Nephron (organoid): Measurements from ENCODE around the gene AP5Z1.

Source experiments
- H3K27ac Mint-ChIP-seq, 3 experiments: 2 replicates each; pipeline ENCODE4 v1.8.0; 2020; ENCODE audit warnings: mixed read lengths in 3 of 3, mild to moderate bottlenecking in 2 of 3, moderate library complexity in 1 of 3
- H3K27me3 Mint-ChIP-seq: 2 replicates; pipeline ENCODE4 v1.8.0; 2021; ENCODE audit warnings: low read depth, mild to moderate bottlenecking, moderate library complexity, mixed read lengths
- H3K36me3 Mint-ChIP-seq: 2 replicates; pipeline ENCODE4 v1.8.0; 2020; ENCODE audit warnings: low read depth, mixed read lengths
- H3K4me1 Mint-ChIP-seq: 2 replicates; pipeline ENCODE4 v1.8.0; 2020; ENCODE audit warnings: mixed read lengths
- H3K4me3 Mint-ChIP-seq, 3 experiments: 2 replicates each; pipeline ENCODE4 v1.8.0; 2020; ENCODE audit warnings: mild to moderate bottlenecking in 3 of 3, mixed read lengths in 3 of 3, moderate library complexity in 2 of 3
- H3K9me3 Mint-ChIP-seq: 2 replicates; pipeline ENCODE4 v1.8.0; 2020; ENCODE audit warnings: mixed read lengths
- TF ChIP-seq, protein P1 (sequence below), 3 experiments: fragments of 200-600 bp; sonication (generic); IDR thresholded peaks; one replicate each; pipeline ENCODE4 v1.5.0; 2021; ENCODE audit warnings: antibody characterized with exemption in 3 of 3; ENCODE audit not compliant: unreplicated experiment in 3 of 3

The AP5Z1 gene

DNA sequence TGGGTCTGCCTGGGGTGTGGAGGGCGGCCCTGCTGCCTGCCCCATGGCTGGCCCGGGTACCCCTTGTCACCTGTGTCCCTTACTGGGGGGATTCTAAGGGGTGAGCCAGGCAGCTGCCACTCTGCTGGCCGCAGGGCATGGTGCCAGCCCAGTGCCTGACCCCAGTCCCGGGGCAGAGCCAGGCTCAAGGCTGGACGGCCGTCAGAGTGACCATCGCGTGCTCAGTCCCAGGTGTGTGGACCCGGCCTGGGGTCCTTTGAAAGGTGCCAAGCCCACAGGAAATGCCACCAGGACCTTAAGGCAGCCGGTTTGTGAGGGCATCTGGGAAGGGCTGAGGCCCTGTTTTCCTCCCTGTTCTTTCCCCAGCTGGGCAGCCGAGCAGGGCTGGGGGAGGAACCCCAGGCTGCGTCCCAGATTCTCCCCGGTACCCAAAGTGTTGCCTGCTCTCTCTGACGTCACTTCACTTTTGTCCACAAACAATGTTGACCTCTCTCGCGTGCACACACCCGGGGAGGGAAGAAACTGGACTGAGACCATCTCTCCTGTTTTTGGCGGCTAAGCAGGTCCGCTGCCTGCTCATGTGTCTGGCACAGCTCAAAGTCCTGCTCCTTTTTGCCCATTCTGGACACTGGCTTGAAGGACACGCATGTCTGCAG, 48.8 kb downstream of the AP5Z1 start:
- peaks cover 5% of the 10 kb centered on the region for H3K27me3 Mint-ChIP-seq
- TF ChIP-seq, protein P1, sequence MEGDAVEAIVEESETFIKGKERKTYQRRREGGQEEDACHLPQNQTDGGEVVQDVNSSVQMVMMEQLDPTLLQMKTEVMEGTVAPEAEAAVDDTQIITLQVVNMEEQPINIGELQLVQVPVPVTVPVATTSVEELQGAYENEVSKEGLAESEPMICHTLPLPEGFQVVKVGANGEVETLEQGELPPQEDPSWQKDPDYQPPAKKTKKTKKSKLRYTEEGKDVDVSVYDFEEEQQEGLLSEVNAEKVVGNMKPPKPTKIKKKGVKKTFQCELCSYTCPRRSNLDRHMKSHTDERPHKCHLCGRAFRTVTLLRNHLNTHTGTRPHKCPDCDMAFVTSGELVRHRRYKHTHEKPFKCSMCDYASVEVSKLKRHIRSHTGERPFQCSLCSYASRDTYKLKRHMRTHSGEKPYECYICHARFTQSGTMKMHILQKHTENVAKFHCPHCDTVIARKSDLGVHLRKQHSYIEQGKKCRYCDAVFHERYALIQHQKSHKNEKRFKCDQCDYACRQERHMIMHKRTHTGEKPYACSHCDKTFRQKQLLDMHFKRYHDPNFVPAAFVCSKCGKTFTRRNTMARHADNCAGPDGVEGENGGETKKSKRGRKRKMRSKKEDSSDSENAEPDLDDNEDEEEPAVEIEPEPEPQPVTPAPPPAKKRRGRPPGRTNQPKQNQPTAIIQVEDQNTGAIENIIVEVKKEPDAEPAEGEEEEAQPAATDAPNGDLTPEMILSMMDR (IDR thresholded peaks at IDR 0.05; ENCODE audit: unreplicated experiment in 3 of 3) = no peak
- H3K4me1 Mint-ChIP-seq = peaks cover 5% of the 10 kb centered on the region
- no peaks in the 10 kb centered on the region for H3K9me3 Mint-ChIP-seq
- no peak overlapping the region for H3K4me3 Mint-ChIP-seq
- H3K27ac Mint-ChIP-seq = no peak overlapping the region
- H3K36me3 Mint-ChIP-seq = no peaks in the 10 kb centered on the region

DNA sequence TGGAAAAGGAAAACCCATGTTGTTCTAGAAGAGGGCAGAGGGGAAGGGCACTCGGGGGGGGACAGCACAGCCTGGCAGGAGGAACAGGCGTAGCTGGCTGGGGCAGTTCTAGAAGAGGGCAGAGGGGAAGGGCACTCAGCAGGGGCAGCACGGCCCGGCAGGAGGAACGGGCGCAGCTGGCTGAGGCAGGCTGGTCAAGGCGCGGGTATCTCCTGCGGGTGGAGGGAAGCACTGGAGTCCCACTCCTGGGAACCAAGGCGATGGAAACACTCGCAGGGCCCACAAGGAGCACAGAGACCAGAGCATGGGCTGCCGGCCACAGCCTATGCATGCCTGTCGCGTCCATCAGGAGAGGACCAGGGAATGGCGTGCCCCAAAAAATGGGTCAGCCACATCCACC, 49.7 kb downstream of the AP5Z1 start:
- no peak overlapping the region for H3K4me3 Mint-ChIP-seq
- H3K4me1 Mint-ChIP-seq = no peaks in the 10 kb centered on the region
- no peaks in the 10 kb centered on the region for H3K9me3 Mint-ChIP-seq
- no peaks in the 10 kb centered on the region for H3K36me3 Mint-ChIP-seq
- peaks cover 5% of the 10 kb centered on the region for H3K27me3 Mint-ChIP-seq
- H3K27ac Mint-ChIP-seq = no peak overlapping the region
- TF ChIP-seq, protein P1 (IDR thresholded peaks at IDR 0.05; ENCODE audit: unreplicated experiment in 3 of 3) = no peak

DNA sequence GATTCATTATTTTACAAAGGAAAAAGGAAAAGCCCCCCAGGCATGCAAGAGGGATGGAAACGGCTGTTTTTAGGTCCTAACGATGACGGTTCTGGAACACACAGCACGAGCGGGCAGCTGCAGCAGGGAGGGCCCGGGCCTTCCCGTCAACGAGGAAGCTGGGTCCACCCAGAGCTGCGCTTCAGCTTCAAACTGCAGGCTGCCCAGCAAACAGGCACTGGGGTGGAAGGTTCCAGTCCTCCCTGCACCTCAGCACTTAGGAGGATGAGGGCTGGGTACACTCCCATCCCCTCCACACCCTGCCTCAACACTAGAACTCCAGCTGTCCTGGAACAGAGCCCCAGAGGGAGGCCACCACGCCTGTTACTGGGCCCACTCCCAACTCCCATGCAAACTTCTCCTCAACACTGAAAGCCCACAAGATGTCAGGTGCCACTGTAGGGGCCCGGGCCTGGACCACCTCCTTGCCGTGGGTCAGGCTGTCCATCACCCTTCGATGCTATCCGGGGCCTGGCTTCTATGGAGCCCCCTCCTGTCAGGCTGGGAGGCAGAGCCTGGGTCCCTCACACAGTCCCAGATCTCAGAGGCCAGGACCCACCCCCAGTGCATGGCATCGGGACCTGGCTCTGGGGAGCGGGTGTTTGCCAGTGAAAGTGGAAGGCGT, 53.4 kb downstream of the AP5Z1 start:
- Mint-ChIP-seq H3K27me3 (peaks cover 6% of the 10 kb centered on the region), H3K36me3 (no peaks in the 10 kb centered on the region), H3K4me1 (no peaks in the 10 kb centered on the region), H3K27ac (no peak overlapping the region), H3K9me3 (no peaks in the 10 kb centered on the region), H3K4me3 (no peak overlapping the region)
- TF ChIP-seq, protein P1 (IDR thresholded peaks at IDR 0.05; ENCODE audit: unreplicated experiment in 3 of 3) = no peak

DNA sequence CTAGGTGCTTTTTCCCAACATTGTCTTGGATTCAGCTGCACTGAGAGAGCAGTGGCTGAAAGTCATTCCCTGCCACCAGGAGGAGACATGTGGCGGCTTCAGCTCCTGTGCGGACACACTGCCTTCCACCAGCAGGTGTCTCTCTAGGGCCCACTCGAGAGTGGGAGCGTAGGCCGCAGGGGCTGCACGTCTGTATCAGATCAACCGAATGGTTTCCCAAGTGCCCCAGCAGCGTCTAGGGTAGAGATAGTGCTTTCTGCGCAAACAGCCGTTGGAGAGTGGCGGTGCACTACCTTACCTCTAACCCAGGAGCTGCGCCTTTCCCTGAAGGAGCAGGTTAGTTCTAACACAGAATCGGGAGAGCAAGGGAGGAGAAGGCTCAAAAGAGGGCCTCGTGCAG, 54.8 kb downstream of the AP5Z1 start:
- H3K36me3 Mint-ChIP-seq = no peaks in the 10 kb centered on the region
- no peaks in the 10 kb centered on the region for H3K9me3 Mint-ChIP-seq
- TF ChIP-seq, protein P1 (IDR thresholded peaks at IDR 0.05; ENCODE audit: unreplicated experiment in 3 of 3) = peak; percentile 84 to 94 (median 90)
- H3K4me3 Mint-ChIP-seq = no peak overlapping the region
- no peaks in the 10 kb centered on the region for H3K4me1 Mint-ChIP-seq
- H3K27me3 Mint-ChIP-seq = peaks cover 6% of the 10 kb centered on the region
- peak overlapping the region in 1 of 3 experiments; percentile 48 for H3K27ac Mint-ChIP-seq

DNA sequence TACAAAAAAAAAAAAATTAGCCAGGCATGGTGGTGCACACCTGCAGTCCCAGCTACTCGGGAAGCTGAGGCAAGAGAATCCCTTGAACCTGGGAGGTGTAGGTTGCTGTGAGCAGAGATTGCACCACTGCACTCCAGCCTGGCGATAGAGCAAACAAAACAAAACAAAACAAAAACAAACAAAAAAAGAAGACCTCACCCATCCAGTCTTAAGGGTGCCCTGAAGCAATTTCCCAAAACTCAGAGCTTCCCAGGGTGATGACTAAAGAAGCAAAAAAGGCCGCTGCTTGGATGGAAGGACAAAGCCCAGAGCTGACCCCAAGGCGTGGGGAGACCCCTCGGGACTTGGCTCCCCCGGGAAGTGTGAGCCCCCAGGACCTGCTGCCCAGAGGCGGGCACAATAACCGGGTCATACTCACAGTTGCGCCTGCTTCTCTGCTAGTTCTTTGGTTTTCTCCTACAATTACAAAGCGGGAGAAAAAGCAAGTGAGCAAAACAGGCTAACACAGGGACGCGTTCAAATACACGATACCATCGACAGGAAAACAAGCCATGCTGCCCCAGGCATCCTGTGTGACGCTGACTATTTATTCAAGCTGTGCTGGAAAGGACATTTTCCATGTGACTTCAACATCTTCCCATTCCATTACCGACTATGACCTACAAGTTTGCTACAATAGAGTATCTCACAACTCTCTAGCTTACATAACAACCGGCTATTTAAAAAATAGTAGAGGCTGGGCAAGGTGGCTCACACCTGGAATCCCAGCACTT, 56.5 kb downstream of the AP5Z1 start:
- Mint-ChIP-seq H3K36me3 (no peaks in the 10 kb centered on the region), H3K9me3 (no peaks in the 10 kb centered on the region), H3K27me3 (peaks cover 6% of the 10 kb centered on the region), H3K4me1 (no peaks in the 10 kb centered on the region), H3K4me3 (no peak overlapping the region), H3K27ac (no peak overlapping the region)
- TF ChIP-seq, protein P1 (IDR thresholded peaks at IDR 0.05; ENCODE audit: unreplicated experiment in 3 of 3) = no peak
